ENCODE results near the gene TEX44.

Gene TEX44

DNA sequence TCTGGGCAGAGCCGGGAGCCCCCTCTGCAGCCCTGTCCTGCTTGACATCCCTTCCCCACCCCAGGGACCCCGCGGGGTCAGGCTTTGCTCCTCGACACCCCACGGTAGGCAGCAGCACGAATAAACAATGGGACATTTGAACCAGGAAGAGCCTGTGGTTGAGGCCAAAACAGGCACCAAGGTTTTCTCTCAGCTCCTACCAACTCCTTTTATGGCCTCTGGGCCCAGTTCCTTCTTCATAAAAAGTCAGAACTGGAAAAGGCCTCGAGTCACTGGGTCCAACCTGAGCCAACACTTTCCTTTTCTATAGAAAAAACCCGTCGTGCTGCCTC is 20.6 kb downstream of the TEX44 start:
- Histone ChIP-seq H3K4me3 (ENCODE audit: low read length, poor library complexity, severe bottlenecking) (peak overlapping the region; percentile 91), H3K9ac (ENCODE audit: low read depth, low read length, poor library complexity, severe bottlenecking) (peak overlapping the region; percentile 99), H3K4me2 (ENCODE audit: low read depth, low read length, poor library complexity, severe bottlenecking) (peak overlapping the region; percentile 91), H2AFZ (ENCODE audit: low read length) (no peak overlapping the region), H3K9me2 (replicated peaks; ENCODE audit: low read depth, low read length) (no peaks in the 10 kb centered on the region), H4K20me1 (ENCODE audit: insufficient read depth, low read length, poor library complexity, severe bottlenecking) (no peaks in the 10 kb centered on the region), H3K79me2 (ENCODE audit: insufficient read depth, low read length) (peaks cover 38% of the 10 kb centered on the region), H3K9me3 (ENCODE audit: insufficient read depth, low read depth, low read length) (no peaks in the 10 kb centered on the region), H3K4me1 (ENCODE audit: insufficient read depth, low read length, poor library complexity, severe bottlenecking) (peaks cover 49% of the 10 kb centered on the region), H3K36me3 (ENCODE audit: insufficient read depth, low read length) (no peaks in the 10 kb centered on the region), H3K27me3 (ENCODE audit: insufficient read depth, low read length, poor library complexity, severe bottlenecking) (no peaks in the 10 kb centered on the region), H3F3A (ENCODE audit: low read depth) (peaks cover 3% of the 10 kb centered on the region; the same call in 1 of the 2 replicates)
- TF ChIP-seq CTCF (conservative IDR thresholded peaks at IDR 0.05; ENCODE audit: low read length) (no peak), EZH2phosphoT487 (IDR thresholded peaks at IDR 0.05; ENCODE audit: borderline replicate concordance) (no peak)

- H3K4me3 ChIP-seq (ENCODE audit: low read length, poor library complexity, severe bottlenecking), result peak overlapping the region; percentile 91
- peak overlapping the region; percentile 91 for H3K4me2 ChIP-seq (ENCODE audit: low read depth, low read length, poor library complexity, severe bottlenecking)
- H3F3A ChIP-seq (ENCODE audit: low read depth), result peaks cover 3% of the 10 kb centered on the region; the same call in 1 of the 2 replicates
- H3K36me3 ChIP-seq (ENCODE audit: insufficient read depth, low read length), result no peaks in the 10 kb centered on the region
- H3K4me1 ChIP-seq (ENCODE audit: insufficient read depth, low read length, poor library complexity, severe bottlenecking), result peaks cover 50% of the 10 kb centered on the region
- H3K9me2 ChIP-seq (replicated peaks; ENCODE audit: low read depth, low read length), result no peaks in the 10 kb centered on the region
- H3K9me3 ChIP-seq (ENCODE audit: insufficient read depth, low read depth, low read length), result no peaks in the 10 kb centered on the region
- H3K27me3 ChIP-seq (ENCODE audit: insufficient read depth, low read length, poor library complexity, severe bottlenecking), result no peaks in the 10 kb centered on the region
- peak overlapping the region; percentile 99 for H3K9ac ChIP-seq (ENCODE audit: low read depth, low read length, poor library complexity, severe bottlenecking)
- no peak overlapping the region for H2AFZ ChIP-seq (ENCODE audit: low read length)
- peaks cover 38% of the 10 kb centered on the region for H3K79me2 ChIP-seq (ENCODE audit: insufficient read depth, low read length)
- no peaks in the 10 kb centered on the region for H4K20me1 ChIP-seq (ENCODE audit: insufficient read depth, low read length, poor library complexity, severe bottlenecking)
- TF ChIP-seq CTCF (conservative IDR thresholded peaks at IDR 0.05; ENCODE audit: low read length) (0 out of 2 replicates have a peak, but pooled peaks have one; percentile 23), EZH2phosphoT487 (IDR thresholded peaks at IDR 0.05; ENCODE audit: borderline replicate concordance) (no peak)
These were observed 21.2 kb downstream of the TEX44 start for GRCh38 chr2:231613663-231614558.

GRCh38 chr2:231614559-231615057 is 21.9 kb downstream of the TEX44 start:
- Histone ChIP-seq H3K9ac (ENCODE audit: low read depth, low read length, poor library complexity, severe bottlenecking) (peak overlapping the region; percentile 99), H3K4me1 (ENCODE audit: insufficient read depth, low read length, poor library complexity, severe bottlenecking) (peaks cover 53% of the 10 kb centered on the region), H2AFZ (ENCODE audit: low read length) (0 out of 2 replicates have a peak overlapping the region, but pooled peaks have one; percentile 22)

More at GRCh38 chr2:231614559-231615057, 21.9 kb downstream of the TEX44 start:
- Histone ChIP-seq H3K9me3 (ENCODE audit: insufficient read depth, low read depth, low read length) (no peaks in the 10 kb centered on the region), H3K27me3 (ENCODE audit: insufficient read depth, low read length, poor library complexity, severe bottlenecking) (no peaks in the 10 kb centered on the region), H3K4me3 (ENCODE audit: low read length, poor library complexity, severe bottlenecking) (peak overlapping the region; percentile 91), H3K9me2 (replicated peaks; ENCODE audit: low read depth, low read length) (no peaks in the 10 kb centered on the region), H3K4me2 (ENCODE audit: low read depth, low read length, poor library complexity, severe bottlenecking) (peak overlapping the region; percentile 91), H3F3A (ENCODE audit: low read depth) (peaks cover 3% of the 10 kb centered on the region; the same call in 1 of the 2 replicates), H3K36me3 (ENCODE audit: insufficient read depth, low read length) (no peaks in the 10 kb centered on the region), H4K20me1 (ENCODE audit: insufficient read depth, low read length, poor library complexity, severe bottlenecking) (no peaks in the 10 kb centered on the region), H3K79me2 (ENCODE audit: insufficient read depth, low read length) (peaks cover 38% of the 10 kb centered on the region)
- no peak for TF ChIP-seq CTCF (conservative IDR thresholded peaks at IDR 0.05; ENCODE audit: low read length)
- TF ChIP-seq EZH2phosphoT487 (IDR thresholded peaks at IDR 0.05; ENCODE audit: borderline replicate concordance), result no peak

Measured in Loucy (cell line).